BLaER1 (cell line): ENCODE data around the gene DNLZ.

Experiments used
- H3K27ac ChIP-seq: shearing (Covaris generic); formaldehyde crosslinking; 2 replicates; pipeline ENCODE4 v1.8.1; 2022
- H3K27me3 ChIP-seq: shearing (Covaris generic); formaldehyde crosslinking; 2 replicates; pipeline ENCODE4 v1.8.1; 2022
- H3K36me3 ChIP-seq: shearing (Covaris generic); formaldehyde crosslinking; 2 replicates; pipeline ENCODE4 v1.8.1; 2022
- H3K4me1 ChIP-seq: shearing (Covaris generic); formaldehyde crosslinking; 2 replicates; pipeline ENCODE4 v1.8.1; 2022
- H3K4me2 ChIP-seq: shearing (Covaris generic); formaldehyde crosslinking; 2 replicates; pipeline ENCODE4 v1.8.1; 2022
- H3K4me3 ChIP-seq: shearing (Covaris generic); formaldehyde crosslinking; 2 replicates; pipeline ENCODE4 v1.8.1; 2022
- H3K9ac ChIP-seq: shearing (Covaris generic); formaldehyde crosslinking; 2 replicates; pipeline ENCODE4 v1.8.1; 2022
- H3K9me3 ChIP-seq: shearing (Covaris generic); formaldehyde crosslinking; 2 replicates; pipeline ENCODE4 v1.8.1; 2022
- H4K20me1 ChIP-seq: shearing (Covaris generic); formaldehyde crosslinking; 2 replicates; pipeline ENCODE4 v1.8.1; 2022
- Cebpa-rat ChIP-seq: shearing (Covaris generic); IDR thresholded peaks from 2 replicates; pipeline ENCODE4 v1.8.1; 2022

The DNLZ gene

GRCh38 chr9:136347472-136348256, 15.9 kb downstream of the DNLZ start:
- H3K9me3 ChIP-seq, result no peaks in the 10 kb centered on the region
- TF ChIP-seq Cebpa-rat, result no peak
- H3K4me2 ChIP-seq, result peak overlapping the region; percentile 65
- H4K20me1 ChIP-seq, result peaks cover 95% of the 10 kb centered on the region
- H3K9ac ChIP-seq, result peak overlapping the region; percentile 48
- no peaks in the 10 kb centered on the region for H3K27me3 ChIP-seq
- no peak overlapping the region for H3K4me3 ChIP-seq
- peaks cover 90% of the 10 kb centered on the region for H3K36me3 ChIP-seq
- H3K4me1 ChIP-seq, result peaks cover 70% of the 10 kb centered on the region
- peak overlapping the region; percentile 57 for H3K27ac ChIP-seq

DNA sequence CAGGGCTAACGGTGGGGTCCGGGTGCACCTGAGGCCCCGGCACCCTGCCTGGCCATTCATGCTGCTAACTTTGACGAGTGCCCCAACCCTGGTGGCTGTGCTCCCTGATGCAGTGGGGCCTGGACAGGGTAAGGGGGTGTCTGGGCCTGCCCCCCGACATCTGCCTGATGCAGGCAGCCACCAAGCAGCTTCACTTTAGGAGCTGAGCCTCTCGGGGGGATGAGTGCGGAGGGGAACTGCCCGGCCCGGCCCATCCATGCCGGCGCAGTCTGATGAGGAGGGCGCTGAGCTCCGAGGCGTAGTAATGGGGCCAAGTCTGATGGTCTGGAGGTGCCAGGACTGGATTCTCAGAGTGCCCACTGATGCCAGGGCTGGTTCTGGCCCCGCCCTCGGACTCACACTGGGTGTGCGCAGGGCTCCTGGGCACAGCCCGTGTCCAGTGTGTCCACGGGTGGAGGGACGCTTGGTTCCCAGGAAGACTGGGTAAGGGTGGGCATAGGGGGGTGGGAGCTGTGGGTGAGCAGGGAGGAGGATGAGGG, 16.5 kb downstream of the DNLZ start:
- no peaks in the 10 kb centered on the region for H3K9me3 ChIP-seq
- H3K9ac ChIP-seq, result peak overlapping the region; percentile 41; the same call in 1 of the 2 replicates
- H3K27ac ChIP-seq, result no peak overlapping the region
- no peak overlapping the region for H3K4me2 ChIP-seq
- TF ChIP-seq Cebpa-rat, result no peak
- peaks cover 89% of the 10 kb centered on the region for H3K36me3 ChIP-seq
- H3K4me3 ChIP-seq, result no peak overlapping the region
- H3K27me3 ChIP-seq, result no peaks in the 10 kb centered on the region
- peaks cover 73% of the 10 kb centered on the region for H3K4me1 ChIP-seq
- H4K20me1 ChIP-seq, result peaks cover 97% of the 10 kb centered on the region

- Histone ChIP-seq H3K4me3 (no peak overlapping the region), H3K27ac (peak overlapping the region; percentile 30; the same call in 1 of the 2 replicates), H3K4me2 (no peak overlapping the region), H4K20me1 (peaks cover 98% of the 10 kb centered on the region), H3K4me1 (peaks cover 78% of the 10 kb centered on the region), H3K36me3 (peaks cover 89% of the 10 kb centered on the region), H3K9me3 (no peaks in the 10 kb centered on the region), H3K27me3 (no peaks in the 10 kb centered on the region), H3K9ac (no peak overlapping the region)
- TF ChIP-seq Cebpa-rat, result no peak
Measured at GRCh38 chr9:136346157-136346481, 17.4 kb downstream of the DNLZ start.

GRCh38 chr9:136345281-136346156, 18.0 kb downstream of the DNLZ start:
- Histone ChIP-seq H3K9me3 (no peaks in the 10 kb centered on the region), H3K27me3 (no peaks in the 10 kb centered on the region), H3K4me1 (peaks cover 78% of the 10 kb centered on the region), H3K27ac (0 out of 2 replicates have a peak overlapping the region, but pooled peaks have one; percentile 30), H3K9ac (no peak overlapping the region), H3K4me3 (no peak overlapping the region), H3K36me3 (peaks cover 89% of the 10 kb centered on the region), H4K20me1 (peaks cover 98% of the 10 kb centered on the region), H3K4me2 (no peak overlapping the region)
- TF ChIP-seq Cebpa-rat, result no peak

DNA sequence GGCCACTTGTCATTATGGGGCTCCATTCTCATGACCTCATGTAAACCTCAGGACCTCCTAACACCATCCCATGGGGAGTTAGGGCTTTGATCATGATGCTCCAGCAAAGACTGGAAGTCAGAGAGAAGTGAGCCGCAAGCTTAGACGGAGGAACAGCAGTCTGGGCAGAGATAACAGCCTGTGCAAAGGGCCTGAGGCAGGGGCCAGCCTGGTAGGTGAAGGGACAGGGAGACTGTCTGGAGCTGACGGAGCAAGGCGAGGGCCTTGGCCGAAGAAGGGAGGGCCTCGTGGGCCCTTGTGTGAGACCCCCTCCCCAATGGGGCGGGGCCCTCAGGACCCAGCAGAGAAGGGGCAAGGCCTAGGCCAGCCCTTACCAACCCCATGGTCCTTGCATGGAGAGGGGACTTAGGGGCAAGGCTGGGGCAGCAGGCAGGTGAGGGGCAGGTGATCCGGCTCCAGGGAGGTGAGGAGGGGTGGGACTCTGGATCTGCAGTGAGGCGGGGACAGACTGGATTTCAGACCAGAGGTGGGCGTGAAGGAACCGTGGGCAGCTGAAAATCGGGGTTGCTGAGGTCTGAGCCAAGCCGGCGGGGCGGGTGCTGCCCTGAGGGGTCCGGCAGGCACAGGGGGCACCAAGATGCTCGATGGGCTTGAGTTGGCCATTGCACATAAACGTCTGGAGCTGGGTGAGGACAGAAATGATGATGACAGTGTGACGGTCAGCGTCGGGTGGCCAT, 18.8 kb downstream of the DNLZ start:
- no peak overlapping the region for H3K27ac ChIP-seq
- H3K36me3 ChIP-seq, result peaks cover 89% of the 10 kb centered on the region
- no peak for TF ChIP-seq Cebpa-rat
- 0 out of 2 replicates have a peak overlapping the region, but pooled peaks have one; percentile 7 for H3K9ac ChIP-seq
- peaks cover 78% of the 10 kb centered on the region for H3K4me1 ChIP-seq
- no peaks in the 10 kb centered on the region for H3K9me3 ChIP-seq
- no peaks in the 10 kb centered on the region for H3K27me3 ChIP-seq
- no peak overlapping the region for H3K4me2 ChIP-seq
- no peak overlapping the region for H3K4me3 ChIP-seq
- peaks cover 98% of the 10 kb centered on the region for H4K20me1 ChIP-seq

DNA sequence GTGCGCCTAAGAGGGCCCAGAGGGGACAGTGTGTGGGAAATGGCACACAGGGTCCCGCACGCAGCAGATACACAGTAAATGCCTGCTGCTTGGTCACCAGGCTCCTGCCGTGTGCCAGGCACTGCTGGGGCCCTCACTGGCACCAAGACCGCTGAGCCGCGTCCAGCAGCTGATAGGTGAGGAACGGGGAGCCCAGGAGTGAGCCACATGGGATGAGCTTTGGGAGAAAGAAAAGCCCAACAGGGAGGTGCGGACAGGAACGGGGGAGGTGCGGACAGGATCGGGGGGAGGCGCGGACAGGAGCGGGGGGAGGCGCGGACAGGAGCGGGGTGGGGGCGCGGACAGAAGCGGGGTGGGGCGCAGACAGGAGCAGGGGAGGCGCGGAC, 19.7 kb downstream of the DNLZ start:
- Histone ChIP-seq H3K4me3 (no peak overlapping the region), H3K36me3 (peaks cover 87% of the 10 kb centered on the region), H3K27me3 (no peaks in the 10 kb centered on the region), H3K4me2 (0 out of 2 replicates have a peak overlapping the region, but pooled peaks have one; percentile 85), H3K27ac (no peak overlapping the region), H4K20me1 (peaks cover 98% of the 10 kb centered on the region), H3K4me1 (peaks cover 78% of the 10 kb centered on the region), H3K9me3 (no peaks in the 10 kb centered on the region), H3K9ac (no peak overlapping the region)
- TF ChIP-seq Cebpa-rat, result no peak

- H3K27me3 ChIP-seq, result no peaks in the 10 kb centered on the region
Measured at GRCh38 chr9:136343121-136343883, 20.2 kb downstream of the DNLZ start.

GRCh38 chr9:136342181-136343120, 21.1 kb downstream of the DNLZ start:
- no peaks in the 10 kb centered on the region for H3K9me3 ChIP-seq
- peak overlapping the region; percentile 25; the same call in 1 of the 2 replicates for H3K4me3 ChIP-seq
- peaks cover 98% of the 10 kb centered on the region for H4K20me1 ChIP-seq
- H3K4me2 ChIP-seq, result peak overlapping the region; percentile 85
- peak overlapping the region; percentile 56 for H3K27ac ChIP-seq
- H3K9ac ChIP-seq, result peak overlapping the region; percentile 58
- H3K36me3 ChIP-seq, result peaks cover 87% of the 10 kb centered on the region
- peaks cover 78% of the 10 kb centered on the region for H3K4me1 ChIP-seq
- TF ChIP-seq Cebpa-rat, result no peak
- no peaks in the 10 kb centered on the region for H3K27me3 ChIP-seq

More at GRCh38 chr9:136343121-136343883, 20.2 kb downstream of the DNLZ start:
- H3K4me2 ChIP-seq, result peak overlapping the region; percentile 85
- H4K20me1 ChIP-seq, result peaks cover 98% of the 10 kb centered on the region
- peaks cover 78% of the 10 kb centered on the region for H3K4me1 ChIP-seq
- H3K9ac ChIP-seq, result no peak overlapping the region
- TF ChIP-seq Cebpa-rat, result no peak
- H3K27ac ChIP-seq, result peak overlapping the region; percentile 51; the same call in 1 of the 2 replicates
- no peak overlapping the region for H3K4me3 ChIP-seq
- H3K9me3 ChIP-seq, result no peaks in the 10 kb centered on the region
- peaks cover 87% of the 10 kb centered on the region for H3K36me3 ChIP-seq
